GM12892 (cell line): ENCODE measurements around the gene NCAM1.
A peak's percentile ranks its signal among the peaks of the same experiment; 100 is the strongest.

ENCODE experiments used
- DNase-seq: peaks from one replicate; pipeline ENCODE4 v3.0.0; 2011; ENCODE audit not compliant: insufficient read length
- FAIRE-seq: peaks from 2 replicates; lab custom pipeline; 2011; peaks lifted over from hg19 to GRCh38; lab: Jason Lieb, UNC
- POLR2A ChIP-seq: IDR thresholded peaks from 2 replicates; pipeline ENCODE4 v1.6.1; 2011; ENCODE audit warnings: low read depth, low read length, control low read depth
- POLR2AphosphoS5 ChIP-seq: IDR thresholded peaks from 2 replicates; pipeline ENCODE4 v1.6.1; 2011; ENCODE audit warnings: low read depth, low read length, control low read depth
- TAF1 ChIP-seq: IDR thresholded peaks from 2 replicates; pipeline ENCODE4 v1.6.1; 2011; ENCODE audit warnings: low read depth, mild to moderate bottlenecking, control low read depth, low read length, borderline replicate concordance

NCAM1 gene

DNA sequence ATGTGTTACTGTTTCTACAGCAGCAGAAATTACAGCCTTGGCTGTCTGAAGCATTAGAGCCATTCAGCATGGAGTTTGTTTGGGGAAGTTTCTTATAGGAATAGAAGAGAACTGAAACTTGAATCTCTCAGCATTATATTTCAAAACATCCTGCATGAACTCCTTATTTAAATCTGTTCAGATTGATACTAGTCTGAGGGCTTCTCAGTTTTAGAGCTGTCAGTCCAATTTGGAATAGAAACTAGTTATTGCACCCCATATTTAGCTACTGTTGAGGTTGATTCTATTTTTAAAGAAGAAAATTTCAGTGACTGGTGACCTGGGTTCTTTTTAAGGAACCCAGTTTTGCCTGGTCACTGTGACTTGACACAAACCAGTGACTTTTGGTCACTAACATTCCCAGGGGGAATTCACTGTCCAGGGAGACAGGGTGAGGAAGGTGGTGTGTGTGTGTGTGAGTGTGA, 227.2 kb downstream of the NCAM1 start:
- DNase-seq (no peak), FAIRE-seq (no peak)
- TF ChIP-seq TAF1 (no peak), POLR2A (no peak), POLR2AphosphoS5 (no peak)

DNA sequence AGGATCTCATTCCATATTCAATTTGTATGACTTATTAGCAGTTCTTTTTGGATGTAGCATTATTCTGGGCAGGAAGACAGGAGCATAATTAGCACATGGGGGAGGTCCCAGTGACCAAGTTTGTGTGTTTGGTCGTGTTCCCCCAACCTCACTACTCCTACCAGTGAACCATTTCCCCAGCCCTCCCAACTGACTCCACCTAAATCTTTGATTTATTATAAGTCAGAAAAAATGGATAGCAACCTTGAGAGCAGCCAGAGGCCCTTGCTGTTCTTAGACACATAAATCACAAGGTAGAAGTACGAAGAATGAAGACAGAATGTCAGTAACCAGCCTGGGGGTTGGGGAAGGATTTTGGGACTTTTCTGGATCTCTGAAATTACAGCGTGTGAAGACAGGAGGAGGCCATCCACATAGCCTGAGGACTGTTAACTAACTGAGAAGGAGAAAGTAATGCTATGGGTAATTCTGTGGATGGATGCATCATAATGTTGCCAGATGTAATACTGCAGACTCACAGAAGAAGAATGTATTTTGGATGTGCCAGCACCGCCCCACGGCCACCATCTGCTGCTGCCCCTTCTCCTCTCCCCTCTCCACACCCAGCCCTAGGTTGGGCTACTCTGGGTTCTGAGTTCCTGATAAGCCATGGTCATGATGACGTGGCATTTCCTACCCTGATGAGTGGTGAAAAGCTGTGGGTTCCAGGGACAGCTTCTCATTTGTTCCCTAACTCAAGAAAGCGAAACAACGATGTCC, 228.9 kb downstream of the NCAM1 start:
- TF ChIP-seq POLR2AphosphoS5, result no peak
- TF ChIP-seq POLR2A, result no peak
- TF ChIP-seq TAF1, result no peak
- DNase-seq, result no peak
- FAIRE-seq, result no peak

DNA sequence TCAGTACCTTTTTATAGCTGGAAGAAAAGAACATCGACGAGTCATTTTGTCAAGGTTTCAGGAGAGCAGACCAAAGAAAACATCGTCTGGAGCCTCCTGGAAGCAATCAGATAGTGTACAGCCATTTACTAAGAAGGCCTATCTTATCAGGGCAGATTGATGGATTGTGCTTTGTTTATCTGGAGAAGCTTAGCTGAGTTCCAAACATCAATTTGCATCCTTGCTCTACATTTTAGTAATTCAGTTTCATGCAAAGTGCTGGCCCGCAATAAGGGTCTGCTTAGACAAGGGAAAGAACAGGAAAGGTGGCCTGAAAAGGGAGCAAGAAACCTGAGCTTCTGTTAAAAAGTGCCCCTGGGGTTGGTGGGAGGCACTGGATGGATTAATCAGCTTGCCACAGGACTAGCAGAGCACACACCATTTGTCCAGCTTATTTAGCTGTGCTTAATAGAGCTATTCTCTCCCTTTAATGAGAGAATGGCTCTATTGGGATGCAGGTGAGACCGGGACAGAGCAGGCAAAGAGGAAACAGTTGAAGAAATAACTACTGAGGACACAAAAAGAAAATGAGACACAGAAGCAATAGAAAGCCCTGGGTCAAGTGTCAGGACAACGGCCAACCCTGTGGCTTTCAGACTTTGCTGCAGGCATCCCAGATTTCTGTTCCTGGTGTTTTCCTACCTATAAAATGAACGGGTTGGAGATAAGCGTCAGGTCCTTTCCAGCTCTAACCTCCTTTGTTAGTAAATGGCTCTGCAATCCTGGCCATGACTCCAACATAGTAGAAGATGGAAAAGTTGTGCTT, 231.1 kb downstream of the NCAM1 start:
- DNase-seq (no peak), FAIRE-seq (no peak)
- TF ChIP-seq TAF1 (no peak), POLR2A (no peak), POLR2AphosphoS5 (no peak)

- peak; percentile 38 for FAIRE-seq
- no peak for DNase-seq
- no peak for TF ChIP-seq TAF1
Observed at GRCh38 chr11:113193016-113193415, 231.8 kb downstream of the NCAM1 start.

DNA sequence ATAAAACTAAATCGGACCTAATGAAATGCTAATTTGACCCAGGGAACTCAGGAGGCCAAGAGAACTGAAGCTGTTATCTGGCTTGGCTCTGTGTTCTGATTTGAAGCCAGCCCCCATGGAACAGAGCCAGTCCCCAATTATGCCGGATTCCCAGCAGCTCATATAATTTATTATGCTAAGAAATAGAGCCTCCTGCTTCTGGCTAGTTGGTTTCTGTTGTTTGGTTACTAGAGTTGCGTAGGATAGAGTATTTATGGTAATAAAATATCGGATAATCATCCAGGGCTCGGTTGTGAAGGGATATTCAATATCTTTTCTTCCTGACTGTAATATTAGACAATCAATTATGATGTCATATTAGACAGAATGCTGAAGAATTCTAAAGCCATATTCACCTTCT, 232.7 kb downstream of the NCAM1 start:
- DNase-seq (no peak), FAIRE-seq (no peak)
- TF ChIP-seq POLR2A, result no peak
- TF ChIP-seq POLR2AphosphoS5, result no peak
- TF ChIP-seq TAF1, result no peak

DNA sequence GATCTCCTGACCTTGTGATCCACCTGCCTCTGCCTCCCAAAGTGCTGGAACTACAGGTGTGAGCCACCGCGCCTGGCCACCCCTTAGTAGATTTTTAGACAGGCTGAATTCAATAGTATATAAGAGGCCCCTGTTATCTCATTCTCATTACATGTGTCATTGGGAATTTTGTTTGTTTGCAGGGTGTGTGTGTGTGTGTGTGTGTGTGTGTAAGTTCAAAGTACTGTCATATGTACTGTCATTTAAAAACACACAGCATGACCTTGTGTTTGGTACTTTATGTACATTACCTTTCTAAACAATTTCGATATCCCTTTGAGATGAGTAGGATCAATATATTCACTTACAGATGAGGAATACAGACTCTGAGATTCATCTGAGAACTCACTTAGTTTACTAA, 234.5 kb downstream of the NCAM1 start:
- no peak for TF ChIP-seq TAF1
- no peak for TF ChIP-seq POLR2A
- TF ChIP-seq POLR2AphosphoS5, result no peak
- no peak for FAIRE-seq
- no peak for DNase-seq

- TF ChIP-seq POLR2AphosphoS5 (no peak), TAF1 (no peak), POLR2A (no peak)
- DNase-seq (no peak), FAIRE-seq (no peak)
Observed at GRCh38 chr11:113197446-113197845, 236.2 kb downstream of the NCAM1 start.

- DNase-seq (no peak), FAIRE-seq (no peak)
- no peak for TF ChIP-seq POLR2A
- TF ChIP-seq TAF1, result no peak
- no peak for TF ChIP-seq POLR2AphosphoS5
Observed at GRCh38 chr11:113198972-113199661, 237.9 kb downstream of the NCAM1 start.

DNA sequence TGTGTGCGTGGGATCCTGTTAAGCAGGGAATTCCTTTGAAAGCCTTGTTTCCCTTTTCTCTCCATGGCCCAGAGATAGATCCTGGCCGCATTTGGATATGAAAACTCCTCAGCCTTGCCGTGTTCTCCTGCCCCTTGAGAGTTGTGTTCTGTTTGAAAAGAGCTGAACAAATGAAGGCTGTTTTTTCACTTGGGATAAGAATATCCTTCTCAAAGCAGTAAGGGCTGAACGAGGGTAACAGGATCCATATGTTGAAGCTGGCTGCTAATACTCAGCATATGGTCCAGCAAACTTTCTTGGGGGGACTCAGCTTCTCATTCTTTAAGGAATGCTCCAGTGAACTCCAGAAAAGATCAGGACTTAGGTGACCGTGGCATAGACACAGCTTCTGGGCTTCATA, 238.6 kb downstream of the NCAM1 start:
- TF ChIP-seq POLR2AphosphoS5, result no peak
- TF ChIP-seq POLR2A, result no peak
- no peak for TF ChIP-seq TAF1
- no peak for FAIRE-seq

DNA sequence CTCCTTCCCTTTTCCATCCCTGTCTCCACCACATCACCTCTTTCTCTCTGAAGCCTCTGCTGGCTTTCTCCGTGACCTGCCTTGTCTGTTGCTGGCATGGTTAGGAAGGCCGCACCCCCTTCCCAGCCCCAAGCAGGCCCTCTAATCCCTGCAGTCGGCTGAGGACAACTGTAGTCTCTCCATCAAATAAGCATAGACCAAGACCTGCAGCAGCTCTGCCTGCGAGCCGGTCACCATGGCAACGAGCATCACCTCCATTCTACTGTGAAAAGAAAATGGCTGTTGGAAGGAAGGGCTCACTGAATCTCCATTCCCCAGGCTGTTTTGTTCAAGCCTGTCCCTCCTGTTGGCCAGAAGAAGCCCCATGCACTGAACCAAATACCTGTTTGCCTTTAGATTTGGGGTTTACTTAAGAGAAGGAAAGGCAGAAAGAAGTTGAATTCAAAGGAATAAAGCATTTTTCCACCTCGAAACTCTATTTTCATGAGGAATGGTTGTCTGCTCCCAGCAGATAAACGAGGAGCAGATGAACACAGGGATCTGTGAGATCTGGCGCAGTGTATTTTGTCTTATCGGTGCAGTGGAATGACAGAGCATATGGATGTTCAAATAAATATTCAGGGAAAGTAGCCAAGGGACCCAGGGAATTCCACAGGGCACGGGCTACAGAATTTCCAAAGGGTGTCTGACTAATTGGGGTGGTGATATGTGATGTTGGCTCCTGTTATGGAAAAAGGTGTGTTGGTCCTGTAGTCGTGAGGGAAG, 240.0 kb downstream of the NCAM1 start:
- no peak for DNase-seq
- TF ChIP-seq POLR2AphosphoS5 (no peak), POLR2A (no peak), TAF1 (no peak)

More for the DNA sequence above, 238.6 kb downstream of the NCAM1 start:
- DNase-seq, result no peak

More for the DNA sequence above, 240.0 kb downstream of the NCAM1 start:
- FAIRE-seq, result no peak
